HG02943 (cell line): ENCODE results near the gene COMTD1.

Experiments
- ATAC-seq: cut with Tn5 transposase; IDR thresholded peaks from one replicate; pipeline ENCODE4 v1.9.1; 2021; ENCODE audit warnings: mild to moderate bottlenecking, low read depth, moderate library complexity; ENCODE audit not compliant: unreplicated experiment

The COMTD1 gene

DNA sequence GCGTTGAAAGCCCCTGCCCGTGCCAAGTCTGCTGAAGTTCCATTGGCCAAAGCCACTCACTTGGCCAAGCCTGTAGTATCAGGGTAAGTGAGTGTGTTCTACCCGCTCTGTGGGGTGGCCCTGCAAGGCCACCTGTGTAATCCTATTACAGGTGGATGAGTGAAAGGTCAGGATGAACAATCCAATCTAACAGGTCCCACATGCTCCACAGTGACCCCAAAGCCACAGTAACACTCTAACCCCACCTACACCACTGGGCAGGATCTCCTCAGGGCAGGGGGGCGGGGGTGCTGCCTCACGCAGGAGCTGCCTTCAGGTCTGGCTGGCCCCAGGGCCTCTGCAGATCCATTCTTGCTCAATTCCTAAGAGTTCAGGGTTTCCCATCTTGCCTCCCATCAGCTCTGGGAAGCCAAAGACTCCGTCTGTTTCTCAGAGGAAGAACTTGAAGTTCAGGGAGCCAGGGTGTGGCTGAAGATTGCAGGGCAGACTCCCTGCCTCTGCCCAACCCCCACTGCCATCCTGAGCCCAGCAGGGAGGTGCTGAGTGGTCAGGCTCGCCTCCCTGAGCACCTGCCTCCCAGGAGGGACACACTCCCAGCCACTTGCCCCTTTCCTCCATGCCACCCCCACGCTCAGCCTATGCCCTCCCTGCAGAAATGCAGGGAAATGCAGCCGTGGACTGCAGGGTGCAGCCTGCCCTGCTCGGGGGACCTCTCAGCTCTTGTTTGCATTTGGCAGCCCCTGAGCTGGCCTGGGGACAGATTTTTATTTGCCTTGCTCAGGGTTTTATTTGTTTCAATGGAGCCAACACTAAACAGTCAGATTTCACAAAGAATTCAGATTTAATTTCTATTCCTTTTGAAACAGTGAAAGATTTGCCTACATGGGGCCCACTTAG is 9.8 kb upstream of the COMTD1 start:
- ATAC-seq: no peak

DNA sequence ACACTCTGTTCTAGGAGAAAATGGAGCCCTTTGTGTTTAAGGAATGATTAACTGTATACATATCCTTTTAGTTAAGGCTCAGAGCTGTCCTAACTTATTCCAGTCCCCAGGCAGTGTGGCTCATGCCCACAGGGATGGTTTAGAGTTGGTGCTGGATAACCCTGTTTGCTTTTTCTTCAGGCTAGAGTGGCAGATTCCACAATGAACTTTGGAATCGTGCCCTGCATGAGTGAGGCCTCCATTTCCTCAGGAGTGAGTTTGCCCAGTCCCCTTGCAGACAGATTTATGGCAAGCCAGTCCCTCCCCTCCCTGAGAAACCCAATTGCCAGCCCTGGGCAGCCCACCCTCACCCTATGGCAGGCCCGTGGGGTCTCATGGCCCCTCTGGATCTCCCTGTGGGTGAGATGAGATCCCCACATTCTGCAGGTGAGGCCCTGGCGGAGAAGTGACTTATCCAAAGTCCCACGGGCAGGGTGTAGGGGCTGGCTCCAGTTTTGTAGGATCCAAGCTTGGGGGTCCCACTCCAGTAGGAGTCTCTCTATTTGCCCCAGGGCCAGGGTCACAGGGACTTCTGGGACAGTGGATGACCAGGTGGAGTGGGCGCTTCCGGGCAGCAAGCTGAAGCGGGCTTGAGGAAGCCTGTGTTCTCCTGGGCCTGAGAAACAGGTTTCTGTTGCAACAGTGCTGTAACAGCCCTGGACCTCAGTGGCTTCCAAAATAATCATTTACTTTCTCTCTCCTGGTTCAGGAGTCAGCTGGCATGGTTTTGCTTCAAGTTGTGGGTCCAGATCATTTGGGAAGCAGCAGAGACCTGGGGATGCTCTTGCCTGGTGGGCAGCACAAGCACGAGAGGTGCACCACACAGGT is 9.0 kb upstream of the COMTD1 start:
- ATAC-seq: no peak

GRCh38 chr10:75243426-75243825 is 7.7 kb upstream of the COMTD1 start:
- ATAC-seq: no peak

GRCh38 chr10:75240329-75241076 is 4.7 kb upstream of the COMTD1 start:
- no peak for ATAC-seq

- no peak for ATAC-seq
These were observed 3.5 kb upstream of the COMTD1 start for GRCh38 chr10:75239096-75239790.

DNA sequence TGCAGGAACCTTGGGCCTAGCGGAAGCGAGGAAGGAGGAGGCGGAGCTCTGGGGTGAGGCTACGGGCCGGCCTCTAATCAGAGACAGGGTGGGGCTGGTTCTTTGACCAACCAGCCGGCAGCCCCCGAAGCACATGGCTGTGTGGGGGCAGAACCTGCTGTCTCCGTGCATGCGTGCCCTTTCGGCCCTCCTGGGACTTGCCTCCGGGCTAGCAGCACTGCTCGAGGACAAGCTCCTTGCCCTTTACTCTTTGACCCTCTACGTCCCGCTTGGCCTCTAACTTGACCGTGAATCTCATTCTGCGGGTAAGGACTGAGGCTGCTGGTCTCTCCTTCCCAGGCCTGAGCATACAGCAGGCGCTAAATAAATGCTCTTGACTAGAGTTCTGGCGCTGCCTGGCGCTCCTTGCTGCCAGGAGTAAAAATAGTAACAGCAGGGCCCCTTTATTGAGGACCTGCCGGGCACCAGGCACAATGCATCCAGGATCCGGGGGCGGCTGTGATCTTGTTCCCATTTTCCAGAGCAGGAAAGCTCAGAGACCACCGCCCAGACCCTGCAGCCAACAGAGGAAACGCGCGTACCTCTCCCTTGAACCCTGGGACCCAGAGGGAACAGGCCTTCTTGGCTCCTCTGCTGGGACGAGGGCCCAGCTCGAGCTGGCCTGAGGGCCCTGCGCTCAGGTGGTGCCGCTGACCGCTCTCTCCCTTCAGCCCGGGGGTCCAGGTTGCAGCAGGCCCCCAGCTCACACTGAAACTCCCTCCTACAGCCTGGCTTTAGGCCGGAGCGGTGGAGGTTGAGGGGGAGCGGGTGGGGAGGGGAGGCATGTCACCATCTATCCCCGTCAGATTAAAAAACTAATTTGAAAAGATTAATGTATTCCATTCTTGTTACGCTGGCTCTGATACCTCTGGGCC is 2.7 kb upstream of the COMTD1 start:
- no peak for ATAC-seq

GRCh38 chr10:75236178-75236825 is 545 bp upstream of the COMTD1 start:
- no peak for ATAC-seq

GRCh38 chr10:75234683-75235374 is 928 bp downstream of the COMTD1 start:
- peak; percentile 1 for ATAC-seq

DNA sequence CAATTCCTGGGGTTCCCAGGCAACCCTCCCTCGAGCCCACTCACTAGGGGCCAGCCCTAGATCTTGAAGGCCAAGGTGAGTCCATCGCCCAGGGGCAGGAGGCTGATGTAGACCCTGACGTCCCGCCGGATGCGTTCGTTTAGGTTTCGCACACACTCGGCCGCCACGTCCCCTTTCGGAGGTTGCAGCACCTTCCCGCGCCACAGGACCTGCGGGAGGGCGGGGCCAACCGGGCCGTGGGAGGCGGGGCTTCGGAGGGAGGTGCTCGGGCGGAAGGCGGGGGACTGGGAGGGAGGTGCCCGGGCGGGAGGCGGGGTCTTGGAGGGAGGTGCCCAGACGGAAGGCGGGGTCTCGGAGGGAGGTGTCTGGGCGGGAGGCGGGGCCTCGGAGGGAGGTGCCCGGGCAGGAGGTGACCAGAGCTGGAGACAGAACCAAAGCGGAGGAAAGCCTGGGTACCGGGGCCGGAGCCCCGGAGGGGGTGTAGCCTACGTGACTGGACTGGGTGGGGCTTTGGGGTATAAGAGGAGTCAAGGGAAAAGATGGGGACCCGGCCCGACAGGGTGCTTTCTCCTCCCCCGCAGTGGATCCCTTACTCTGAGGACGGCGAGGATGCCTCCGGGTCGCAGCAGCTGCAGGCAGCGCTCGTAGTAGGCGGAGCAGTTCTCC is 1.6 kb downstream of the COMTD1 start:
- ATAC-seq: peak; percentile 49

- no peak for ATAC-seq
These were observed 2.2 kb downstream of the COMTD1 start for GRCh38 chr10:75233444-75234016.

GRCh38 chr10:75231672-75232581 is 3.8 kb downstream of the COMTD1 start:
- ATAC-seq: no peak

DNA sequence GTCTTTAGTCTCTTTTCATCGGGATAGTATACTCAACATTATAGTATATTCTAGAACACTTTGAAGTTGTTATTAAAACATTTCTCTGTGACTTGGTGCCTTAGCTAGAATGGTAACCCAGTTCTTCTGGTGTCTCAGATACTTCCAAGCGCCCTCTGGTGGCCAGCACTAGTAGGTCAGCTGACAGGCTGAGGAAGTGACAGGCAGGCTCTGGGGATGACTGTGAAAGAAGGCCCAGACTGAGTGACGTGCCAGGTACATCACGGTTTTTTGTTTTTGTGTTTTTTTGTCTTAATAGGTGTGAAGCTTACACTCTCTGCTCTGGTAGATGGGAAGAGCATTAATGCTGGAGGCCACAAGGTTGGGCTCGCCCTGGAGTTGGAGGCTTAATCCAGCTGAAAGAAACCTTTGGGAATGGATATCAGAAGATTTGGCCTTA is 5.1 kb downstream of the COMTD1 start:
- no peak for ATAC-seq

GRCh38 chr10:75229971-75230370 is 5.8 kb downstream of the COMTD1 start:
- ATAC-seq: no peak

DNA sequence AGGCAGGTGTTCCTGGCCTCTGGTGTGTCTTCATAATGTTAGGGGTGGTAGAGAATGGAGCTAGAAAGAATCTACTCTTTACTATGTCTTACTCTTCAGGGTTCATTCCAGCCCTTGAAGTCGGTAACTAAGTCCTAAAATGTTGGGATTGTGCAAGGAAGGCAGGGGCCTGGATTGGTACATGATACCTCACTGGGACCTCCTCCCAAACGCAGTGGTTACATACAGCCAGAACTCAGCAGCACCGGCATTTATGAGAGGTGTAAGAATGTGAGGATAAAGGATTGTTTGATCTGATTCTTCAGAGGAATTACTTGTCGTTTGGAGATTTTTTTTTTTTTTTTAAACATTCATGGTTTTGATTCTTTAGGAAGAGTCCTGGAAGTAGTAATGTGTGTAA is 6.9 kb downstream of the COMTD1 start:
- ATAC-seq: no peak

DNA sequence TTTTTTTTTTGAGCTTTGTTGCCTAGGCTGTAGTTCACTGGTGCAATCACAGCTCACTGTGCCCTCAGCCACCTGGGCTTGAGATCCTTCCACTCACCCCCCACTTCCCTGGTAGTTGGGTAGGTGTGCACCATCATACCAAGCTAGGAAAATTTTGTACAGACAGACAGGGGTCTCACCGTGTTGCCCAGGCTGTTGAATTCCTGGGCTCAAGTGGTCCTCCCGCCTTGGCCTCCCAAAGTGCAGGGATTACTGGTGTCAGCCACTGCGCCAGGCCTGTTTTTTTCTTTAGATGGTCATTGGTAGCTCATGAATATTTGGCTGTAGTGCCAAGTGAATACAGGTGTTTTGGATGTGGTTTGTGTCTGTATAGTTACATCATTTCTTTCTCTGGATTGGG is 7.5 kb downstream of the COMTD1 start:
- ATAC-seq: no peak

- ATAC-seq: no peak
These were observed 9.1 kb downstream of the COMTD1 start for GRCh38 chr10:75226656-75227055.
